GM12891 (cell line): ENCODE measurements around the gene ARHGEF7.

Experiments
- DNase-seq: peaks from one replicate; pipeline ENCODE4 v3.0.0; 2011; ENCODE audit warnings: low spot score; ENCODE audit not compliant: insufficient read length
- FAIRE-seq: peaks from 2 replicates; lab custom pipeline; 2011; peaks lifted over from hg19 to GRCh38; lab: Jason Lieb, UNC
- PAX5 ChIP-seq: IDR thresholded peaks from 2 replicates; pipeline ENCODE4 v1.6.1; 2011; ENCODE audit warnings: low read length, moderate library complexity, mild to moderate bottlenecking; ENCODE audit not compliant: insufficient read depth, severe bottlenecking
- POLR2A ChIP-seq: IDR thresholded peaks from 2 replicates; pipeline ENCODE4 v1.6.1; 2011; ENCODE audit warnings: low read depth, low read length, control low read depth
- POLR2AphosphoS5 ChIP-seq: IDR thresholded peaks from 2 replicates; pipeline ENCODE4 v1.6.1; 2011; ENCODE audit warnings: low read depth, low read length, control low read depth
- POU2F2 ChIP-seq: IDR thresholded peaks from 2 replicates; pipeline ENCODE4 v1.6.1; 2011; ENCODE audit warnings: low read depth, mild to moderate bottlenecking, control low read depth, low read length, moderate library complexity
- SPI1 ChIP-seq: IDR thresholded peaks from 2 replicates; pipeline ENCODE4 v1.6.1; 2011; ENCODE audit warnings: low read depth, low read length, control low read depth
- TAF1 ChIP-seq: IDR thresholded peaks from 2 replicates; pipeline ENCODE4 v1.6.1; 2011; ENCODE audit warnings: low read depth, low read length, control low read depth

ARHGEF7 gene

DNA sequence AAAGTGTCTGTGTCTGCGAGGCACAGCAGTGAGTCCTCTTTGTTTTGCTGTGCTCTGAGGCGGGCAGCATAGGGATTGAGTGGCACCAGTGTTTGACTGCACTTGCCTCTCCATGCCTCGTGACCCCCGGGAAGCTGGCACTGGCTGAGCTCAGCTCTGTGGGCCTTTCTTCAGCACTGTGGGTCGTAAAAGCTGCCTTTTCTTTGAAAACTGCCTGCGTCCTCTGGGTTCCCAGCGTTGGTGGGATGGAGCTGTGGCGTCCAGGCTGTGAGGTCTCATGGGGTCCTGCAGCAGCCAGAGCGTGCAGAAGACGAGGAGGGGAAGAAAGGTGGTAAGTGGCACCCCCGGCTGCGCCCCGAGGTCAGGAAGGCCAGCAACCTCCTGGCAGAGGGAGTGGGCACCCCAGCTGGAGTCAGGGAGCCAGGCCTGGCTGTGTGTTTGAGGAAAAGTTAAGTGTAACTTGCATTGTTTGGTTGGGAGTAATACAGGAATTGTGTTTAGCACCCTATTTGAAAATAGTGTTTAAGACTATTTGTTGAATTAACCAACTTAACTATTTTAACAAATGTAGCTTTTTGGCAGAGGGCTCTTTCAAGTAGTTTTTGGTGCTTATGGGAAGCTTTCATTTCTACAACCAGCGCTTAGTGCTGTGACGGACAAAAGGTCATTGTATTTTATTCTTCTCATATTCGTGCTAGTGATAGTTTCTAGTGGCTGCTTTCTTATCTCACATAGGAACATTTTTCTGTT, 126.1 kb downstream of the ARHGEF7 start:
- TF ChIP-seq POLR2A (no peak), SPI1 (no peak), POLR2AphosphoS5 (no peak), POU2F2 (no peak)
- DNase-seq (no peak), FAIRE-seq (peak; percentile 47)

DNA sequence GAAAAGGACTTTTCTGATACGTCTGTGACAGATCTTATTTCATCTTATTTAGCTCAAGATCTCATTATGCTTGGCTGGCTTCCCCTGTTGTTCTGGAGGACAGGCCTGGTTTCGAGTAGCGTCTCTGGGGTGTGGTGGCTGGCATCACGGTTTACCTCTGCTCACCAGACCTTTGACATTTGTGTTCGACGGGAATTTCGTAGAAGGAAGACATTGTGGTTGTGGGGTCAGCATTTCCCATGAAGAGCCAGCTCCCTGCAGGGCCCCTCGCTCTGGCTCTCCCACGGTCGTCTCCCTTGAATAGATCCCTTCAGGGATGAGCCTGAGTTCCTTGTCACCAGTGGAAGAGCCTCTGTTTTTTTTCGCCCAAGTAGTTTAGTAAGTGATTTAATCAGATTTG, 126.8 kb downstream of the ARHGEF7 start:
- DNase-seq, result no peak
- TF ChIP-seq POLR2AphosphoS5 (no peak), PAX5 (no peak), POU2F2 (no peak), SPI1 (no peak), TAF1 (no peak)
- no peak for FAIRE-seq

DNA sequence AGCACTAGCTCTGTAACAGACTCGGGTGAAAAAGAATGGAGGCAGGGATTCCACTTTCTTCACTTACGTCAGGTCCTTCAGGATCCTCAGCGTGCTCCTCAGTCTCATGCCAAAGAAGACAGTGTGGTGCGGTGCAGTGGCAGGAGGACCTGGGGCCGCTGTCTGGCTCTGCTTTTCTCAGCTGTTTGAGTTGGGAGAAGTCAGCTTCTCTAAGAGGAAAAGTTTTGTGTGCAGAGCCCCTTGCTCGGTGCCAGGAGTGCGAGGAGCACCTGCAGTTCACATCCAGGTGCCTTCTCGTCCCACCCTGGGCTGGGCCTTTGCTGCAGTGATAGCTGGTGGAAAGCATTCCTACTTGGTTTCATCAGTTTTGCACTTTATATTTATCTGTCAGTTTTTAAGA, 127.5 kb downstream of the ARHGEF7 start:
- TF ChIP-seq POU2F2 (no peak), TAF1 (no peak), POLR2AphosphoS5 (no peak), PAX5 (no peak), POLR2A (no peak), SPI1 (no peak)
- DNase-seq, result no peak
- no peak for FAIRE-seq

DNA sequence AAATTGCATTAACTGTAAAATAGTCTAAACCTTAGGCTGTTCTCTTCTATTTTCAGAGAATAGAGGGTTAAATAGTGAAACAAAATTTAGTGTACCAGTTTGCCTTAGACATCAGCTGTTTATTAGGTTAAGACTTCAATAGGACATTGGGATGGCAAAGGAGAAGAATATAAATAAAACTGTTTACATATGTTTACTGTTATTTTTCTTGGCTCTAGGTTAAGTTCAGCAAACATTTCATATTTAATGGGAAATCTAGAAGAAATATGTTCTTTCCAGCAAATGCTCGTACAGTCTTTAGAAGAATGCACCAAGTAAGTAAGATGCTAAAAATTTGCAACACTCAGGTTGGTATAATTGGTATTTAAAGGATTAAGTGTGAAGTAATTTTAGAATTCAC, 128.9 kb downstream of the ARHGEF7 start:
- TF ChIP-seq PAX5, result no peak
- TF ChIP-seq POLR2AphosphoS5, result no peak
- no peak for TF ChIP-seq POLR2A
- no peak for TF ChIP-seq SPI1
- DNase-seq, result no peak
- no peak for FAIRE-seq

DNA sequence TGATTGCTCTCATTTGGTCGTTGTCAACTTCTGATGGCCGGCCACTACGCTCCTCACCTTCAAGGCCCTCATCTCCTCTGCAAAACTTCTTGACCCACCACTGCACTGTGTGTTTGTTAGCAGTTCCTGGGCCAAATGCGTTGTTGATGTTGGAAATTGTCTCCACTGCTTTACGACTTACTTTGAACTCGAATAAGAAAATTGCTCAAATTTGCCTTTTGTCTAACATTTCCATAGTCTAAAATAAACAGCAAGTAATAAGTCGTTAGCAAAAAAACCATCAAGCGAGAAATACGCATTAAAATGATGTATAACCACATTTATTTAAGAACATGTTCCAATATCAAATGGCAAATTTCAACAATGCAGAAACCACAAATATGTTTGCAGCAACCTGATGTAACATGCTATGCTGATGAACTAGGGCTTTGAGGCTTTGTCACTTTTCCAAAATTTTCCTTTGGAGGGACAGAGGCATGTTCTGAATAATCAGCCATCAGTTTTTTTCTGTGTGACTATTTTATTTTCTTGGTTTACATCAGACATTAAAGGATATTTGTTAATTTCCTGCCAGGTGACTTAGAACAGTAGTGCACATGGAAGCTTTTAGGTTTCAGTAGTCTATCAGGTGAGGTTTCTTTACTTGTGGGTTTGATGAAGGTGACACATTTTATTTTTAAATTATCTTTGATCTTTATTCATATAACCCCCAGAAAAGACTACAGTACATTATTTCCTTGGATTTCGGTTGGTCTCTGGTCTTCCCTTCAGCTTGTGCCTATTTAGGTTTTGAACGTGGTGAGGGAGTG, 130.7 kb downstream of the ARHGEF7 start:
- DNase-seq, result no peak
- no peak for FAIRE-seq
- TF ChIP-seq POU2F2, result no peak
- TF ChIP-seq PAX5, result no peak
- TF ChIP-seq SPI1, result no peak
- TF ChIP-seq TAF1, result no peak
- no peak for TF ChIP-seq POLR2A
- no peak for TF ChIP-seq POLR2AphosphoS5

DNA sequence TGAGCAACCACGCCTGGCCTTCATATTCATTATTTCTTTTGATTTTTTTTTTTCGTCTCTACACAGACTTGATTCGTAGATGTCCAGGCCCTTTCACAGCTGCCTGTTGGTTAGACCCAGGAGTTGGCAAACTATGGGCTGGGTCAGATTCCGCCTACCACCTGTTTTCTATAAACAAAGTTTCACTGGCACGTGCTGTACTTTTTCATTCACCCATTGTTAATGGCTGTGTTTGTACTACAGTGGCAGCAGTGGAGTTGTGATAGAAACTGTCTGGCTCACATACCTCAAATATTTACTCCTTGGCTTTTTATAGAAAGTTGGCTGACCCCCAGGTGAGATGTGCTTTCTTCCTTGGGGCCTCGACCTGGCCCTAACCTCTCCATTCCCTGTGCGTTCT, 132.4 kb downstream of the ARHGEF7 start:
- no peak for FAIRE-seq
- DNase-seq, result no peak
- TF ChIP-seq TAF1 (no peak), SPI1 (no peak), PAX5 (no peak), POLR2A (no peak), POLR2AphosphoS5 (no peak), POU2F2 (no peak)

DNA sequence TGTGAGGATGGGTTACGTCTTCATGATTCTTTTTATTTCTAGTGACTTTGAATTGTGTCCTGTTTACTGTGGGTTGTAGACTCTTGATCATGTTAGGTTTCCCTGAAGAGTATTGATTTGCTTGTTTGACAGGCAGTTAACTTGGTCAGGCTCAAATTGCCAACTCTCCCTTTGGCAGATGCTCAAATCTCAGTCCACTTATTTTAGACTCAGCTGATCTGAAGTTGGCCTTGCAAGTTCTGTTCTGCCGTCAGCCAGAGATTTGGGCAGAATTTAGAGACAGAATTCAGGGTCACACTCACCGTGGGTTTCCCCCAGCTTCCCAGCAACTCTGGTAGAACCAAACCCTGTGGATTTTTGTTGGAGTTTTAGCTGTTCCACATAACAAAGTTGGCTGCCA, 133.7 kb downstream of the ARHGEF7 start:
- FAIRE-seq, result no peak
- TF ChIP-seq PAX5, result no peak
- TF ChIP-seq POLR2AphosphoS5, result no peak
- TF ChIP-seq POU2F2, result no peak
- TF ChIP-seq SPI1, result no peak
- no peak for TF ChIP-seq POLR2A
- no peak for TF ChIP-seq TAF1
- no peak for DNase-seq

DNA sequence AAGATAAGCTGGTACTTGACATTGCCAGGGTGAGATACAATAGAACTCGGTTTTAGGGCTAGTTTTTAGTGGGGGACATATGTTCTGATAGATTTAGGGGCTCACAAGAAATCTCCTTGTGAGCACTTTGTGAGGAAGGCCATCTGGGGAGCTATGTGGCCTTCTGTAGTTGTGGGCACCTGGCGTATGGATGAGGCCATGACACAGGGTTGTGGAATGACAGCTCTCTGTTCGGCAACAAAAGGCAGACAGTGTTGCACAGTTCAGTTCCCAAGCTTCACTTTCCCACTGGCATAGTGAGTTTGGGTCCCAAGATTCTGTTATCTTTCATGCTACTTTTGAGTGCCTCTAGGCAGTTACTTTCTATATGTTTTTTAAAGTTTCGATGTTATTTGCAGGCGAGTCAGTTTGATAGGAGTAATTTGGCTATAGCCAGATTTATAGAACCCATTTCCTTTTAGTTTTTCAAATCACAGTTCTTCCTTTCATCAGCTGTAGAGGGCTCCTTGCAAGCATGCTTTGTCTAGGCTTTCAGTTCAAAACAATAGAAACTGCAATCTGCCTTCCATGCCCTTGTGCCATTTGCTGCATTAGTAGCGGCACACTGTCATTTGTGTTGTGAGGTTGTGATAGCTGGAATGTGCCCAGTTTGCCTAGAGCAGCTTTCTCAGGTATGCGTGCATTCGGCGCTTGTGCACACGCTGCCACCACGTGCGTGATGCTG, 134.7 kb downstream of the ARHGEF7 start:
- DNase-seq, result no peak
- no peak for FAIRE-seq
- TF ChIP-seq TAF1 (no peak), PAX5 (no peak), SPI1 (no peak)
